Endothelial cell of hepatic sinusoid (primary cell): ENCODE results near the gene MAP1B.

Source experiments
- in situ Hi-C: cut with HindIII; loops from 2 replicates; pipeline ENCODE4 v1.10.0; 2017; ENCODE audit warnings: low sequenced_read_pairs

MAP1B gene

GRCh38 chr5:72185496-72186329, 78.4 kb downstream of the MAP1B start:
- in situ Hi-C loops: no loop called here

GRCh38 chr5:72187388-72188075, 80.3 kb downstream of the MAP1B start:
- in situ Hi-C loops: no loop called here

GRCh38 chr5:72188166-72188565, 80.9 kb downstream of the MAP1B start:
- in situ Hi-C loops: no loop called here

- in situ Hi-C loops: no loop called here
Observed at GRCh38 chr5:72189146-72189545, 81.9 kb downstream of the MAP1B start.

GRCh38 chr5:72191404-72191803, 84.1 kb downstream of the MAP1B start:
- in situ Hi-C loops: no loop called here

GRCh38 chr5:72194846-72195245, 87.6 kb downstream of the MAP1B start:
- in situ Hi-C loops: no loop called here

GRCh38 chr5:72195581-72195980, 88.3 kb downstream of the MAP1B start:
- in situ Hi-C loops: no loop called here

GRCh38 chr5:72197393-72197792, 90.1 kb downstream of the MAP1B start:
- in situ Hi-C loops: no loop called here

- in situ Hi-C loops: no loop called here
Observed at GRCh38 chr5:72199681-72200080, 92.4 kb downstream of the MAP1B start.

GRCh38 chr5:72202331-72202825, 95.1 kb downstream of the MAP1B start:
- in situ Hi-C loops: no loop called here

- in situ Hi-C loops: no loop called here
Observed at GRCh38 chr5:72203251-72203845, 96.1 kb downstream of the MAP1B start.

GRCh38 chr5:72204946-72205345, 97.7 kb downstream of the MAP1B start:
- in situ Hi-C loops: no loop called here

GRCh38 chr5:72205431-72206009, 98.2 kb downstream of the MAP1B start:
- in situ Hi-C loops: no loop called here

- in situ Hi-C loops: no loop called here
Observed at GRCh38 chr5:72206160-72206559, 98.9 kb downstream of the MAP1B start.

GRCh38 chr5:72206994-72207393, 99.7 kb downstream of the MAP1B start:
- in situ Hi-C loops: no loop called here

- in situ Hi-C loops: no loop called here
Observed at GRCh38 chr5:72208324-72208926, 101.2 kb downstream of the MAP1B start.

- in situ Hi-C loops: no loop called here
Observed at GRCh38 chr5:72209147-72210115, 102.2 kb downstream of the MAP1B start.

- in situ Hi-C loops: no loop called here
Observed at GRCh38 chr5:72210888-72211678, 103.8 kb downstream of the MAP1B start.

GRCh38 chr5:72212171-72212570, 104.9 kb downstream of the MAP1B start:
- in situ Hi-C loops: no loop called here
